ENCODE data around the gene CTNNA2.

The CTNNA2 gene

DNA sequence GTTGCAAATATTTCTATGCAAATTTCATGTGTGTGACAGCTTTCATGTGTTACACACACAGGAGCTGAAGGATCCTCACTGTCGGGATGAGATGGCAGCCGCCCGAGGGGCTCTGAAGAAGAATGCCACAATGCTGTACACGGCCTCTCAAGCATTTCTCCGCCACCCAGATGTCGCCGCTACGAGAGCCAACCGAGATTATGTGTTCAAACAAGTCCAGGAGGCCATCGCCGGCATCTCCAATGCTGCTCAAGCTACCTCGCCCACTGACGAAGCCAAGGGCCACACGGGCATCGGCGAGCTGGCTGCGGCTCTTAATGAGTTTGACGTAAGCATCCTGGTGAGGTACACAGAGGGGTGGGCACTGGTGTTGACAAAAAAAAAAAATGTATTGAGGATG lies 361.2 kb downstream of the CTNNA2 start:
- no peak overlapping the region for H3K4me3 ChIP-seq (ENCODE audit: insufficient read depth in 1 of 2, low read depth in 1 of 2, low read length in 2 of 2)
- no peak overlapping the region for H2BK5ac ChIP-seq (ENCODE audit: low read depth, low read length, poor library complexity, severe bottlenecking)
- H2AK5ac ChIP-seq (ENCODE audit: low read length, severe bottlenecking): no peak overlapping the region
- H2BK15ac ChIP-seq (ENCODE audit: low read depth, poor library complexity, severe bottlenecking): no peak overlapping the region
- H3K79me1 ChIP-seq (replicated peaks; ENCODE audit: low read length, poor library complexity, severe bottlenecking): no peaks in the 10 kb centered on the region
- no peak overlapping the region for H3K23ac ChIP-seq (ENCODE audit: low read length in 2 of 2)
- H3K18ac ChIP-seq (ENCODE audit: low read depth in 1 of 2, low read length in 2 of 2): no peak overlapping the region
- no peak overlapping the region for H3K4ac ChIP-seq (ENCODE audit: low read depth in 1 of 2, low read length in 2 of 2)
- no peak overlapping the region for H3K27ac ChIP-seq (ENCODE audit: low read length, poor library complexity, severe bottlenecking)
- H3K4me1 ChIP-seq (ENCODE audit: control insufficient read depth, insufficient read depth, low read depth, low read length): no peaks in the 10 kb centered on the region
- H3K9ac ChIP-seq (ENCODE audit: low read length): no peak overlapping the region
- H4K8ac ChIP-seq (ENCODE audit: low read length): no peak overlapping the region
- no peak overlapping the region for H2BK12ac ChIP-seq (ENCODE audit: low read length in 2 of 2)
- H4K91ac ChIP-seq (ENCODE audit: low read length): no peak overlapping the region
- no peaks in the 10 kb centered on the region for H3K36me3 ChIP-seq (ENCODE audit: control insufficient read depth in 1 of 2, insufficient read depth in 2 of 2, low read depth in 1 of 2, low read length in 2 of 2)
- no peak for DNase-seq
- no peak overlapping the region for H2BK120ac ChIP-seq (ENCODE audit: low read depth, low read length)
- no peak overlapping the region for H3K14ac ChIP-seq (ENCODE audit: low read length in 2 of 2)
- H3K4me2 ChIP-seq (ENCODE audit: low read length, poor library complexity, severe bottlenecking): no peak overlapping the region
- no peaks in the 10 kb centered on the region for H3K27me3 ChIP-seq (ENCODE audit: control insufficient read depth in 1 of 2, insufficient read depth in 1 of 2, low read length in 2 of 2)
- H3K9me3 ChIP-seq (ENCODE audit: control insufficient read depth, low read length): no peaks in the 10 kb centered on the region
- 94% methylated on average over 18 of the region's 18 CpGs for WGBS
- no peak overlapping the region for H2AFZ ChIP-seq (ENCODE audit: low read depth, low read length)

- DNase-seq: peak; percentile 13
- no peak overlapping the region for H4K8ac ChIP-seq (ENCODE audit: low read length)
- WGBS: 60% methylated on average over 2 of the region's 3 CpGs
These were observed 363.6 kb downstream of the CTNNA2 start for GRCh38 chr2:79876430-79876829.

GRCh38 chr2:79882548-79882947 lies 369.7 kb downstream of the CTNNA2 start:
- Histone ChIP-seq H3K4me1 (ENCODE audit: control insufficient read depth, insufficient read depth, low read depth, low read length) (no peaks in the 10 kb centered on the region), H3K18ac (ENCODE audit: low read depth in 1 of 2, low read length in 2 of 2) (no peak overlapping the region), H2AFZ (ENCODE audit: low read depth, low read length) (no peak overlapping the region), H3K79me1 (replicated peaks; ENCODE audit: low read length, poor library complexity, severe bottlenecking) (no peaks in the 10 kb centered on the region), H3K9ac (ENCODE audit: low read length) (no peak overlapping the region), H4K91ac (ENCODE audit: low read length) (peak overlapping the region; percentile 39), H2BK120ac (ENCODE audit: low read depth, low read length) (no peak overlapping the region), H2BK12ac (ENCODE audit: low read length in 2 of 2) (no peak overlapping the region), H3K27ac (ENCODE audit: low read length, poor library complexity, severe bottlenecking) (no peak overlapping the region), H3K36me3 (ENCODE audit: control insufficient read depth in 1 of 2, insufficient read depth in 2 of 2, low read depth in 1 of 2, low read length in 2 of 2) (no peaks in the 10 kb centered on the region), H3K4ac (ENCODE audit: low read depth in 1 of 2, low read length in 2 of 2) (no peak overlapping the region), H3K4me3 (ENCODE audit: insufficient read depth in 1 of 2, low read depth in 1 of 2, low read length in 2 of 2) (no peak overlapping the region), H3K27me3 (ENCODE audit: control insufficient read depth in 1 of 2, insufficient read depth in 1 of 2, low read length in 2 of 2) (no peaks in the 10 kb centered on the region), H2BK5ac (ENCODE audit: low read depth, low read length, poor library complexity, severe bottlenecking) (no peak overlapping the region), H2AK5ac (ENCODE audit: low read length, severe bottlenecking) (no peak overlapping the region), H3K4me2 (ENCODE audit: low read length, poor library complexity, severe bottlenecking) (no peak overlapping the region), H3K14ac (ENCODE audit: low read length in 2 of 2) (no peak overlapping the region), H4K8ac (ENCODE audit: low read length) (no peak overlapping the region), H3K23ac (ENCODE audit: low read length in 2 of 2) (no peak overlapping the region), H2BK15ac (ENCODE audit: low read depth, poor library complexity, severe bottlenecking) (no peak overlapping the region), H3K9me3 (ENCODE audit: control insufficient read depth, low read length) (no peaks in the 10 kb centered on the region)
- DNase-seq: no peak
- 78% methylated on average over 6 of the region's 6 CpGs for WGBS

More at GRCh38 chr2:79876430-79876829, 363.6 kb downstream of the CTNNA2 start:
- no peak overlapping the region for H3K4me2 ChIP-seq (ENCODE audit: low read length, poor library complexity, severe bottlenecking)
- H2BK12ac ChIP-seq (ENCODE audit: low read length in 2 of 2): no peak overlapping the region
- H3K23ac ChIP-seq (ENCODE audit: low read length in 2 of 2): no peak overlapping the region
- H2AFZ ChIP-seq (ENCODE audit: low read depth, low read length): no peak overlapping the region
- no peak overlapping the region for H4K91ac ChIP-seq (ENCODE audit: low read length)
- no peak overlapping the region for H2AK5ac ChIP-seq (ENCODE audit: low read length, severe bottlenecking)
- no peaks in the 10 kb centered on the region for H3K9me3 ChIP-seq (ENCODE audit: control insufficient read depth, low read length)
- H3K27ac ChIP-seq (ENCODE audit: low read length, poor library complexity, severe bottlenecking): no peak overlapping the region
- no peak overlapping the region for H3K18ac ChIP-seq (ENCODE audit: low read depth in 1 of 2, low read length in 2 of 2)
- no peak overlapping the region for H3K14ac ChIP-seq (ENCODE audit: low read length in 2 of 2)
- no peaks in the 10 kb centered on the region for H3K4me1 ChIP-seq (ENCODE audit: control insufficient read depth, insufficient read depth, low read depth, low read length)
- no peak overlapping the region for H2BK120ac ChIP-seq (ENCODE audit: low read depth, low read length)
- H3K9ac ChIP-seq (ENCODE audit: low read length): no peak overlapping the region
- no peaks in the 10 kb centered on the region for H3K79me1 ChIP-seq (replicated peaks; ENCODE audit: low read length, poor library complexity, severe bottlenecking)
- H2BK5ac ChIP-seq (ENCODE audit: low read depth, low read length, poor library complexity, severe bottlenecking): no peak overlapping the region
- H3K27me3 ChIP-seq (ENCODE audit: control insufficient read depth in 1 of 2, insufficient read depth in 1 of 2, low read length in 2 of 2): no peaks in the 10 kb centered on the region
- no peak overlapping the region for H3K4ac ChIP-seq (ENCODE audit: low read depth in 1 of 2, low read length in 2 of 2)
- H2BK15ac ChIP-seq (ENCODE audit: low read depth, poor library complexity, severe bottlenecking): no peak overlapping the region
- H3K4me3 ChIP-seq (ENCODE audit: insufficient read depth in 1 of 2, low read depth in 1 of 2, low read length in 2 of 2): no peak overlapping the region
- no peaks in the 10 kb centered on the region for H3K36me3 ChIP-seq (ENCODE audit: control insufficient read depth in 1 of 2, insufficient read depth in 2 of 2, low read depth in 1 of 2, low read length in 2 of 2)

DNA sequence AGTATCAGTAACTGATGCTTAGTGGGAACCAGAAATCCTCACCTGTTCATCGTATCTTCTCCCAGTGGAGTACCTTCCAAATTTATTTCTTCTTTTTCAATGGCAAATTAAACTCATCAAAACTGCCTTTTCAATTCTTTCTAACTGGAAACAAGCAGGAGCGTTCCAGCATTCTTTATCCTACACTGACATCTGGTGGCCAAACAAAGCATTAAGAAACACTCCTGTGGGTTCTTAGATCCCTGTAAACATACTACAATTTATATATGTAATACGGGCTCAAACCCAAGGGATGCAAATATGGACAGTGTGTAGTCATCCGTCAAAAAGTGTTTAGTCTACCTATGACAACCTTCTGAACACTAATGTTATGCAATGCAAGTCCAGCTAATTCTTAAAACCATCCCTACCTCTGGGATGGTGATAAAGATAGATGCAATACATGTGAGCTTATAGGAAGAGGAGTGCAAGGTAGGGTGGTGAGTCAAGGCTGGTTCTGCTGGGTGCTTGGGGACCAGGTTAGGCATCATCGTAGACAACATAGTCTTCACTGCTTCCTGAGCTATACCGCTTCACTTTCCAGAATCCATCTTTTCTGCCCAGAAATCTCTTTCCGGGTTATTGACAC lies 375.0 kb downstream of the CTNNA2 start:
- Histone ChIP-seq H2BK15ac (ENCODE audit: low read depth, poor library complexity, severe bottlenecking) (no peak overlapping the region), H2BK120ac (ENCODE audit: low read depth, low read length) (no peak overlapping the region), H3K18ac (ENCODE audit: low read depth in 1 of 2, low read length in 2 of 2) (no peak overlapping the region), H3K4me3 (ENCODE audit: insufficient read depth in 1 of 2, low read depth in 1 of 2, low read length in 2 of 2) (no peak overlapping the region), H4K91ac (ENCODE audit: low read length) (no peak overlapping the region), H3K27ac (ENCODE audit: low read length, poor library complexity, severe bottlenecking) (no peak overlapping the region), H4K8ac (ENCODE audit: low read length) (no peak overlapping the region), H3K23ac (ENCODE audit: low read length in 2 of 2) (no peak overlapping the region), H3K14ac (ENCODE audit: low read length in 2 of 2) (no peak overlapping the region), H3K4me1 (ENCODE audit: control insufficient read depth, insufficient read depth, low read depth, low read length) (no peaks in the 10 kb centered on the region), H2AFZ (ENCODE audit: low read depth, low read length) (no peak overlapping the region), H3K27me3 (ENCODE audit: control insufficient read depth in 1 of 2, insufficient read depth in 1 of 2, low read length in 2 of 2) (peaks cover 0 to 7% of the 10 kb centered on the region in 2 experiments), H3K9me3 (ENCODE audit: control insufficient read depth, low read length) (no peaks in the 10 kb centered on the region), H3K4ac (ENCODE audit: low read depth in 1 of 2, low read length in 2 of 2) (no peak overlapping the region), H3K36me3 (ENCODE audit: control insufficient read depth in 1 of 2, insufficient read depth in 2 of 2, low read depth in 1 of 2, low read length in 2 of 2) (no peaks in the 10 kb centered on the region), H3K4me2 (ENCODE audit: low read length, poor library complexity, severe bottlenecking) (no peak overlapping the region), H2BK12ac (ENCODE audit: low read length in 2 of 2) (no peak overlapping the region), H3K79me1 (replicated peaks; ENCODE audit: low read length, poor library complexity, severe bottlenecking) (no peaks in the 10 kb centered on the region), H2BK5ac (ENCODE audit: low read depth, low read length, poor library complexity, severe bottlenecking) (no peak overlapping the region), H3K9ac (ENCODE audit: low read length) (no peak overlapping the region), H2AK5ac (ENCODE audit: low read length, severe bottlenecking) (no peak overlapping the region)
- peak; percentile 65 for DNase-seq
- WGBS: 19% methylated on average over 3 of the region's 7 CpGs
